WTC11 (cell line): Measurements from ENCODE around the gene RNASE7.

Experiments
- ATF3 ChIP-seq: sonication (generic); formaldehyde crosslinking; conservative IDR thresholded peaks from 2 replicates; pipeline ENCODE4 v1.8.1; 2022; ENCODE audit warnings: mild to moderate bottlenecking, missing genetic modification reagents
- CTCF ChIP-seq: fragments of 200-600 bp; IDR thresholded peaks from 2 replicates; pipeline ENCODE4 v1.8.0; 2022; ENCODE audit warnings: antibody characterized with exemption
- E2F1 ChIP-seq: sonication (generic); formaldehyde crosslinking; IDR thresholded peaks from 2 replicates; pipeline ENCODE4 v1.8.0; 2022; ENCODE audit warnings: mild to moderate bottlenecking, missing genetic modification reagents
- FOXP1 ChIP-seq: sonication (generic); formaldehyde crosslinking; IDR thresholded peaks from 2 replicates; pipeline ENCODE4 v1.8.0; 2022; ENCODE audit warnings: missing genetic modification reagents, mild to moderate bottlenecking, moderate library complexity, borderline replicate concordance
- JUN ChIP-seq: sonication (generic); formaldehyde crosslinking; IDR thresholded peaks from 2 replicates; pipeline ENCODE4 v1.8.0; 2023; ENCODE audit warnings: mild to moderate bottlenecking, missing genetic modification reagents
- ZBTB43 ChIP-seq: sonication (generic); formaldehyde crosslinking; IDR thresholded peaks from 2 replicates; pipeline ENCODE4 v1.8.1; 2023; ENCODE audit warnings: mild to moderate bottlenecking, missing genetic modification reagents
- ZNF232 ChIP-seq: sonication (generic); formaldehyde crosslinking; IDR thresholded peaks from 2 replicates; pipeline ENCODE4 v1.8.0; 2022; ENCODE audit warnings: mild to moderate bottlenecking, missing genetic modification reagents

- TF ChIP-seq ZBTB43 (CRISPR knock-in tag) (no peak), ATF3 (CRISPR knock-in tag) (no peak), JUN (no peak), E2F1 (CRISPR knock-in tag) (no peak), CTCF (no peak), ZNF232 (CRISPR knock-in tag) (no peak), FOXP1 (CRISPR knock-in tag) (no peak)
Measured at GRCh38 chr14:21055432-21056117, 13.4 kb downstream of the RNASE7 start.
